NCI-H2196 treated with DMSO at 0.1 percent for 48 hours (cell line): ENCODE results near the gene FAM83G.
"Not testable (repeated sequence)": the region's sequence is repeated elsewhere in the genome, so short reads cannot be mapped to it uniquely, and the experiment has no call there.

Experiments used
- DNase-seq: peaks from one replicate; lab custom pipeline; 2025; ENCODE audit not compliant: unreplicated experiment; lab: John Stamatoyannopoulos, UW

The FAM83G gene

DNA sequence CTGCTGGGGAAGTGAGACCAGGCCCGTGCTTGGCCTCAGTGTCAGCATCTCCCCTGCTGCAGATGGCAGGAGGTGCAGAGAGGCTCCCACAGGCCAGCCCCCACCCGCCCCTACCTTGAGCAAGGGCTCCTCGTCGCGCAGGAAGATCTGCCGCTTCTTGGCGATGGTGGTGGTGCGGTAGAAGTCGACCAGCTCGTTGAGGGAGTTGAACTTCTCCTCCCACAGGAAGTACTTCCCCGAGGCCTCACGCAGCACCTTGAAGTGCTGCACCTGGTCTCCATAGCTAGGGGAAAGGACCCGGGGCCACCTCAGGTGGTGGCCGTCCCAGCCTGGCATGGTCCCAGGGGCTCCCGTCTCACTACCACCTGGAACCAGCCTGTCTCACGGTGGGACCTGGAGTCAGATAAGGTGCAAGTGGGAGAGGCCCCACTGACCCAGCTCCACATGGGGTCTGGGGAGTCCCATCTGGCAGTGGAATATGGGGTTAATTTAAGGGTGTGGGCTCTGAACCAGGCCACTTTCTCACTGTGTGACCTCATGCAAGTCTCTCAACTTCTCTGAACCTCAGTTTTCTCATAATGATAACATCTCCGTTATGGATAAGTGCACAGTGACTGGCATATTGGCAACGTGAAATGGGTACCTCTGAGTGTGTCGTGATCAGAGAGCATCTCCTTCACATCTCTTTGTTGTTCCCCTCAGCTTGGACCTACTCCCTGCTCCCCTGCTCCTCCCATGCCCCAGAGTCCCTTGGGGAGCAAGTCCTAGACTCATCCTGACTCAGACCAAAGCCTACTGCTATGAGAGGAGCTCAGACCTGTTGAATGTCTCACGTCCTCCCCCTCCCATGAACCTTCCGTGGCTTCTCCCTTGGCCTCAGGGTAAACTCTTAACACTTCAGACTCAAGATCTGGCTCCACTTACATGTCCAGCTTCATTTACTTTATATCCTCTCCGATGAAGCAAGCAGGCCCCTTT is 19.8 kb upstream of the FAM83G start:
- no peak for DNase-seq

DNA sequence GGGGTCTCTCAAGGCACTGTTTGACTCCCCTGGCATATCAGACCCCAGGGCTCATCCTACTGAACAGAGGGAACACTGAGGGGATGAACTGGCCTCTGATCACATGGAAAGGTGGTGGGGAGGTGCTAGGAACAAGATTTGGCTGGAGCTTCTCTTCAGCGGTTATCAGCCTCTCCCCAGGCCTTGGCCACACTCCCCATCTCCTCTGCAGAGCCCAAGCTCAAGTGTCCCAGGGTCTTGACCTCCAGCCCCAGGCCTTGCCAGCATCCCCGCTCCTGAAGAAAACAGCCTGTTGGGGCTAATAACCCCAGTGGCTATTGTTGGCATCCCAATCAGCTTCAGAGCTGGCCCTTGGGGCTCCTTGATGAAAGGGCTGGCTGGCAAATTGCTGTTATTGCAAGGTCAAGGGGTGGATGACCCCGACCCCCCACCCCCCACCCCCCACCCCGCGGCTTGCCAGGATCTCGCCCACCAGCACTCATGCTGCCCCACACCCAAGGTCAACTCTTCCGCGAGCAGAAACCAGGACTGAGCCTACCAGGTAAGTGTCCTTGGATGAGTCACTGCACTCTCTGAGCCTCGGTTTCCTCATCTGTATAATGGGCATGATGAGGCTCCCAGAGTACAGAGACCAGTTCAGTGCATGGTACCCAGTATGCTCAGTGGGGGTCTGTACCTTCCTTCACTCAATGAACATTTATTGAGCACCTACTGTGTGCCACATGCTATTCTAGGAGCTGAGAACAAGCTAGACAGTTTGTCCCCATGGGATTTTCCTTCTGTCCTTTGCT is 18.8 kb upstream of the FAM83G start:
- DNase-seq: no peak

DNA sequence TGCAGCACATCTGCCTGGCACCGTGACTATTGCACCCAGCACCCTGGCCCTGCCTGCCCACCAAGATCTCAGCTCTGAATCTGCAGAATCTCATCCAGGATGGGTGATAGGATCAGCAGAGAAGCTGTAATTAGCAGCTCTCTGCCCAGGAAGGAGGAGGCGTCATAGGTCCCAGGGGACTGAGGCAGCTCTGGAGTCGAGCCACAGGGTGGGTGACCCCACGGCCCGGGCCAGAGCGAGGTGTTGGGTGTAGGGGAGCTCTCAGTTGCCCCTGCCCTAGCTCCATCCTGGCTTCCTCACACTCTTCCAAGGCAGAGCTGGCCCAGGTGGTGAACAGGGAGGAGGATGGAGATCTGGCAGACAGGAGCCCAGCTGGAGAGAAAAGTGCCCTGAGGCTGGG is 18.2 kb upstream of the FAM83G start:
- no peak for DNase-seq

DNA sequence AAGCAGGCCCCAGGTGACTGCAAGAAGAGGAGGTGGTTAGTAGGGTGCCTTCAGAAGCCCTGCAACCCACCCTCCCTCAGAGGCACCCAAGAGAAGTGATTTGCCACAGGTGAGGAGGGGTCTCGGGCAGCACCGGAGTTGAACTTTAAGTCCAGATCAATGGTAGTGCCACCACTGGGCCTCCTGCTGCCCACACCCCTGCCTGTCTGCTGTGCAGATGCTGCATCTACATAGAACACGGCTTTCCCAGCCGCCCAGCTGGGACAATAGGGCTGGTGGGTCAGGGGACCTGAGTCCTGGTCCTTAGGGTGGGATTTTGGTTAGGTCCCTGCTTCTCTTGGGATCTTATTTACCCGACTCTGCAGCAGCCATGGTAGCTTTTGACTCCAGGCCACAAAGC is 17.6 kb upstream of the FAM83G start:
- DNase-seq: no peak

DNA sequence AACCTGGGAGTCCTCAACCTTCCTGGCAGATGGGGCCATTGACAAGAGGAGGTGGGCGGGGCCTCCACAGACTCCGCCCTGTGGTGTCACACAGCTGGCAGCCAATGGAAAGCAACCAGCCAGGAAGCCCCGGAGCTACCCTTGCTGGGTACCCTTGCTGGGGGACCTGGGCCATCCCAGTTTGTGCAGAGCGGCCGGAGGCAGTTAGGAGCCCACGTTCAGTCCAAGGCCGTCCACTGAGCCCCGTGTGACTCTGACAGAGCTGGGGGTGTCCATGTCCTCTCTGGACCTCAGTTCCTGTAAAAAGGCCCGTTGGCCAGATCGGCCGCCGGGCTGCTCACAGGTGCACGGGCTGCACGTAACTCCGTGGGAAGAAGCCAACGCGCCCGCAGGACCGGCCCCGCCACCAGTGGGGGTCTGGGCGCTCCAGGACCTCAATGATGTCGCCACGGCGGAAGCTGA is 17.1 kb upstream of the FAM83G start:
- DNase-seq: no peak

DNA sequence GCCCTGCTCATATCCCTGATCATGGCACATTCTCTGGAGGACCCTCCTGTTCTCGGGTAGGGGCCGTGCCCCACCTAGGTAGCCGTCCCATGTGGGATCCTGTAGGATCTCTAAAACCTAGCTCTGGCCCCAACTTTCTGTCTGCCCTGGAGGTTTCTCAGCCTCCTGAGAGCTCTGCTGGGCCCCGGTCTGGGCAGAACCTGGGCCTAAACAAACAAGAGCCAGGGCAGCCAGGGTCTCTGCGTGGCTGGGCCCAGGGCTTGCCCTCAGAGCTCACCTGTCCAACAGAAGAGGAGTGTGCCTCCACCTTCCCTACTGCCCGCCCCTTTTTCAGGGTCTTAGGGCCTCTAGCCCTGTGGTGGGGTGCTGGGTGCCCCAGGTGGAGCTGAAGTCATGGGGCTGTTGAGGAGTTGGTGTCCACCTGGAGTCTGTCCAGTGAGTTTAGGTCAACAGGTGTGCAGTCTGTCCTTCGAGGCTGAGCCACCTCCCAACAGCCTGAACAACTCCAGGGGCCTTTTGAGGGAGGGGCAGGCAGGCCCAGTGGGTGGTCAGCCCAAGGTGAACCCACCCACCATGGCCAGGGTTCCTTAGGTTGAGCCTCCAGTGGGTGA is 16.6 kb upstream of the FAM83G start:
- DNase-seq: not testable (repeated sequence)

DNA sequence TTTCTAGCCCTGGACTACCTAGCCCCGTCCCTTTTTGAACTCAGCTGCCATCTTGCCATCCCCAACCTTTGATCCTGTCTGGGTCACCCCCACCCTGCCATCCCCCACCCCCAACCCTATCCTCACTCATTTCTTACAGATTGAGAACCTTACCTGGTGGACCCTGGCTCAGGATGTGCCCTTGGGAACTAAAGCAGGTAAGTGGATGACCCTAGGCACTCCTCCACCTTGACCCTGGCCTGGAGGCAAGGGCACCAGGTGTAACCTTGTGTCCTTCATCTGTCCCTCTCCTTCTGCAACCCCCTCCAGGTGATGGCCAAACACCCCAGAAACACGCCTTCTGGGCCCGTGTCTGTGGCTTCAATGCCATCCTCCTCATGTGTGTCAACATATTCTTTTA is 15.5 kb upstream of the FAM83G start:
- no peak for DNase-seq

DNA sequence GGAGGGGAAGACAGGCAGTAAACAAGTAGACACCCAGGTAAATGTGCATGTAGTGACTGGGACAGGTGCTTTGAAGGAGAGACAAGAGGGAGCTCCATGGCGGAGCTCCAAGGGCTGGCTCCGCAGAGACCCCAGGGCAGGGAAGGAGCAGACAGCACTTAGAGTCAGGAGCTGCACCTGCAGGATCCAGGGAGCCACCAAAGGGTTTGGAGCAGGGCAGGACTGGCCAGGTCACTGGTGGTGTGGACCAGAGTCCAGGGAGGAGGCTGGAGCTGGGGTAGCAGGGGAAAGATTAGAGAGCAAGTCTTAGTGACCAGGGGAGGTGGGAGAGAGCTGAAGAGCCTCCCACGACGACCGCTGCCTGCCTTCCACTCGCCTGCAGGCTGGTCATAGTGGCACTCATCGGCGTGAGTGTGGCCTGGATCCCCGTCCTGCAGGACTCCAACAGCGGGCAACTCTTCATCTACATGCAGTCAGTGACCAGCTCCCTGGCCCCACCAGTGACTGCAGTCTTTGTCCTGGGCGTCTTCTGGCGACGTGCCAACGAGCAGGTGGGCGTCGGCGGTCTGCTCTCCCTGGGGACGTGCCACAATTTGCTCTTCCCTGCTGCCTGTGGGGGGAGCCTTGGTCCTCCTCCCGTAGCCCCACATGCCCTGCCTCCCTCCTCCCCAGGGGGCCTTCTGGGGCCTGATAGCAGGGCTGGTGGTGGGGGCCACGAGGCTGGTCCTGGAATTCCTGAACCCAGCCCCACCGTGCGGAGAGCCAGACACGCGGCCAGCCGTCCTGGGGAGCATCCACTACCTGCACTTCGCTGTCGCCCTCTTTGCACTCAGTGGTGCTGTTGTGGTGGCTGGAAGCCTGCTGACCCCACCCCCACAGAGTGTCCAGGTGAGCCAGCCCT is 14.7 kb upstream of the FAM83G start:
- no peak for DNase-seq

DNA sequence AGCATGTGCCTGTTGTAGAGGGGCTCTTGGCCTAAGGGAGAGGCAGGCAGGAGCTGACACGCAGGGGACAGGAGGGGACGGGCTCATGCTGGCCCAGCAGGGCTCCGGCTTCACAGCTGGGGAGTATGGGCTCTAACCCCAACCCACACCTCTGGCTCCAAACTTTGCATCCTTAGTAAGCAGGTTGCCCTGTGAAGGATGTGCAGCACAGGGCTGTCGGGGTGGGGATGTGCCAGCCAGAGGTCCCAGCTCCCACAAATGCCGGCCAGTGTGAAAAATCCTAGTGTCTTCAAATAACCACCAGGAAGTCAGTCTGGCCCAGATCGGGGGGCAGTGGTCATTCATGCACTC is 14.0 kb upstream of the FAM83G start:
- DNase-seq: no peak

DNA sequence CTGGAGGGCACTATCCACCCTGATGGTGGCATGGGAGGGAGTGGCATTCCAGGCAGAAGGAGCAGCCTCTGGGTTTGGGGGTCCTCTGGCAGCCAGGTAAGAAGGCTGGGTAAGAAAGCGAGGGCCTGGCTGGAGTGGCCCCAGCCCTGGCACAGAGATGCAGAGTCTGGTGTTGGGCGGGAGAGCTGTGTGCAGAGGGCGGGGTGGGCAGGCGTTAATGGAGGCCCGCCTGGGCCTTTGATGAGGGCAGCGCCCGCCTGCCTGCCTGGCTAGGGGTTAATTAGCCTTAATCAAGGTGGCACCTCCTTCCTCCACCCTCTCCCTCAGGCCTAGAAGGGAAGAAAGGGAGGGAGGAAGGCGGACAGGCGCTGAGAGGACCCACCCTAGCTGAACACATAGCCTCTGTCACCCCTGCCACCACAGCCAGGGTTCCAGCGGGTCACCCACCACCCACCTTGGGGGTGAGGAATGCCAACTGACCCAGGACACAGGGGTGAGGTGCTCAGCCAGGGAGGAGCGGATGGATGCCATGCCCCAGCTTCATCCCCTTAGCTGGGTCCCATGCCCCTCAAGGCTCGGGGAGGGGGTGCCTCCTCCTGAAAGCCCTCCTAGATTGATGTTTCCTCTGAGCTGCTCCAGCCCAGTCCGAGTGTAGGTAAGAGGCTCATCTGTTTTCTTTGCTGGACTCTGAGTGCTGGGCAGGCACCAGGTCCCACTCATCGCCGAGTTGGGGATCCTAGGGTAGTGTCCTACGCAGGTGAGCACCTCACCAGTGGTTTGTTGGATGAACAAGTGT is 13.4 kb upstream of the FAM83G start:
- no peak for DNase-seq

DNA sequence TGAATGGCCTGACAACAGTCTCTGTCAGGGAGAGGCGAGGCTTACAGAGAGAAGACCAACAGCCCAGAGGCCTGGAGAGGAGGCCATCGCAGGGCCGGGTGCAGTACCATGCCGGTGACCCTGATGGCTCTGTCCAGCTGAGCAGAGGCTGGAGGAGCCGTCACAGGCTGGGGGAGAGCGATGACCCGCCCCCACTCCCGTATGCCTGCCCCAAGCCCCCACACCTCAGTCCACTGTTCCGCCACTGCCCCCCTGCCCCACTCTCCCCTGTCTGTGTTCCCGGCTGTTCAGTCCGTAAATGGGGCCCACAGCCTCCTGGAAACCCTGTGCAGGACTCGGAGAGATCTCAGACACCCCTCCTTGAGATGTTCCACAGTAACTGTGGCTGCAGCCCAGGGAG is 12.8 kb upstream of the FAM83G start:
- DNase-seq: no peak

DNA sequence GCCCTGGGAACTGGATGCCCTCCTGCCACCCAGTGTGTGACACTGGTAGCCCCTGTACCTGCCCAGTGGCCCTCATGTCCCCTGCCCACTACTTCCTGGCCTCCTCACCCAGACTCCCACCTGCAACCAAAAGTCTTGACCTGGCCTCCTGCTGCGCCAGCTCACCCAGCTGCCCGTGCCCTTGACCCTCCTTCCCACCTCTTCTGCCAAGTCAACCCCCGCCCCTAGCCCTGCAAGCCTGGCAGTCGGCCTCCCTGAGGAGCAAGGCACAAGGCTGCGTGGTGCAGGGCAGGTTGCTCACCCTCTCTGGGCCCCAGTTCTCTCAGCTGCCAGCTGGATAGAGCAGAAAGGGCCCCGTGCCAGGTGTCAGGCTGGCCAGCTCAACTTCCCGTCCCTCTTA is 12.3 kb upstream of the FAM83G start:
- no peak for DNase-seq

DNA sequence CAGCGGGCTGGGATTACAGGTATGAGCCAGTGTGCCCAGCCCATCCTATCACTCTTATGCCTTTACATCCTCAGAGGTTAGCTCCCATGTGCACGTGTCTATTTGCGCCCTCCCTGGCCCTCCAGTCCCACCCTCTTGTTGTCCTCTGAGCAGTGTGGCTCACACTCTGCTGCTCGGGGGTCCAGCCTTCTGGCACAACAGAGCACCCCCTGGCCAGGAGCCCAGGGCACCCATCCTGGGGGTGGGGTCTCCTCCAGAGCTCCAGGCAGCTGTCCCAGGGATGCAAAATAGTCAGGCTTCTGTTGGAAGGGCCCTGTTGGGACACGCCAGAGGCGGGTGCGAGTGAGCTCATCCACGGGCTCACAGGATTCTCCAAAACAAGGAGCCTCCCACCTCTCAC is 11.7 kb upstream of the FAM83G start:
- no peak for DNase-seq

DNA sequence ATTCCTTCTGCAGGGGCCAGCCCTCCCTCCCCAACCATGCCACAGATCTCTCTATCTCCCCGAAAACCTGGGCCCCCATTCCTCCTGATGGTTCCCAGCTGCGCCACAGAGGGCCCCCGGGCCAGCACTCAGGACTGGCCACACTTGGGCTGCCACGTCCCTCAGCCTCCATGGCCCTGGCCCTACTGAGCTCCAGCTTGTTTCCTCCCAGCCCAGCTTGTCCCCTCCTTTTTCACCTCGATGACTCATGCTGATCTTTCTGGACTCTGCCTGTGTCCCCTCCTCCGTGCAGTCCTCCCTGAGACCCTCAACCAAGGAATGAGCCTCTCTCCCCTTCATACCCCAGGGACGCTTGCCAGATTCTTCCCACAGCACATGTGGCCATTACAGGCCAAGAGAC is 10.9 kb upstream of the FAM83G start:
- no peak for DNase-seq

DNA sequence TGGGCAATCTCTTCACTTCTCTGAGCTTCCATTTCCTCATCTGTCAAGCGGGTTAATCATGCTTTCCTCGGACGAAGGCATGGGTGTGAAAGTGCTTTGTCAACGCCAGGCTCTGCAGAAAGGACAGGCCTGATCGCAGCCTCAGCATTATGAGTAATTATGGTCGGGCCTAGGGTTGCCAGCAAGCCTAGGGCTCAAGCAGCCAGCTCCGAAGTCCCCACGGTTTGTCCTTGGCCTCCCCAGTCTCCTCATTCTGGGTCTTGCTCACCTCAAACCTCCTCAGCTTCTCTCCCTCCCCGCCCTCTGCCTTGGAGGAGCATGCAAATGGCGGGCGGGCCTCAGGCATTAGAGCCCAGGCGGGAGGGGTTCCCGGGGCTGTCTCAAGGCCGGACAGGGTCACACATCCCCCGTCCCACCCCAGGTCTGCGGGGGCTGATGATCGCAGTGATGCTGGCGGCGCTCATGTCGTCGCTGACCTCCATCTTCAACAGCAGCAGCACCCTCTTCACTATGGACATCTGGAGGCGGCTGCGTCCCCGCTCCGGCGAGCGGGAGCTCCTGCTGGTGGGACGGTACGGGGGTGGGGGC is 10.2 kb upstream of the FAM83G start:
- DNase-seq: no peak

DNA sequence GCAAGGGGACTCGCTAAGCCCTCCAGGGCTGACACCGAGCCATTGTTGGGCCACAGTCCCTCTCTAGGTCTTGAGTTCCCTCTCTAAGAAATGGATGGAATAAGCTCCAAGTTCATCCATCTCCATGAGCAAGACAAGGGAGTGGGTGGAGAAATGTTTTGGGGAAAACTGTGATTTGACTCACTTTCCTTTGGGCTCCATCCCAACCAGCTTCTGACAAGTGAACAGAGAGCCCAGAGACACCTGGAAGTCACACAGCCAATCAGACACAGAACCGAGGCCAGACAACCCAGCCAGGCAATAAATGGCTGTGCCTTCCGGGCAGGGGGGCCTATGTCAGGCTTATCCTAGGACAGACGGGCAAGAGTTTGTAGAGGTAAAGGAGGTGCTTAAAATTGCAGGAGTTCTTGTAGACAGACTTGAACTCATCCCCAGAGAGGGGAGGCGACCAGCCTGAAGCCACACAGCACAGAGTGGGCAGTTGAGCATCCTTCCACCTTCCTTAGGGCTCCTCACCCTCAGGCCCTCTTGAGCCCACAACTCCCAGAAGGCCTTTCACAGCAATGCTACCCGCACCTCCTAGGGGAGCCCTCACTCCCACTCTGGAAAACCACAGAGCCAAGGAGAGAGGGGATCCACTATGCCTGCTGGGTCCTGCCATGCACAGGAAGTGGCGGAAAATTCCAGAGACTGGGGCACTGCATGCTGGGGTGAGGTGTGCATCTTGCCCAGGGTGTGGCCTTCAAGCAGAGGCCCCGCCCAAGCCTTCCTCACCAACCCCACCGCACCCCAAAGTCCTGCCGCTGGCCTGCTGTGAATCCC is 9.5 kb upstream of the FAM83G start:
- DNase-seq: no peak

DNA sequence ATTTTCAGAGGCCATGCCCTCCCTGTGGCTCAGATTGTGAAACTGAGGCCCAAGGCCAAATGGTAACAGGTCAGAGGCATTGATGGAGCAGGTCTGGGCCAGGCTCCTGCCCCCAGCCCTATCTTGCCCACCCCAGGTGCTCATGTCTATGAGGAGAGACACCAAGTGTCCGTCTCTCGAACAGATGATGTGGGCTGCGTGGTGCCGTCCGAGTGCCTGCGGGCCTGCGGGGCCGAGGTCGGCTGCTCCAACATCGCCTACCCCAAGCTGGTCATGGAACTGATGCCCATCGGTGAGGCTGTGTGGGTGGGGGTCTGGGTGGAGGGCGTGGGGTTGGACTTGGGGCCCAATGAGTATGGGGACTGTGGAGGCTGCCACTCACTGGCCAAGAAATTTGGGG is 8.7 kb upstream of the FAM83G start:
- no peak for DNase-seq

DNA sequence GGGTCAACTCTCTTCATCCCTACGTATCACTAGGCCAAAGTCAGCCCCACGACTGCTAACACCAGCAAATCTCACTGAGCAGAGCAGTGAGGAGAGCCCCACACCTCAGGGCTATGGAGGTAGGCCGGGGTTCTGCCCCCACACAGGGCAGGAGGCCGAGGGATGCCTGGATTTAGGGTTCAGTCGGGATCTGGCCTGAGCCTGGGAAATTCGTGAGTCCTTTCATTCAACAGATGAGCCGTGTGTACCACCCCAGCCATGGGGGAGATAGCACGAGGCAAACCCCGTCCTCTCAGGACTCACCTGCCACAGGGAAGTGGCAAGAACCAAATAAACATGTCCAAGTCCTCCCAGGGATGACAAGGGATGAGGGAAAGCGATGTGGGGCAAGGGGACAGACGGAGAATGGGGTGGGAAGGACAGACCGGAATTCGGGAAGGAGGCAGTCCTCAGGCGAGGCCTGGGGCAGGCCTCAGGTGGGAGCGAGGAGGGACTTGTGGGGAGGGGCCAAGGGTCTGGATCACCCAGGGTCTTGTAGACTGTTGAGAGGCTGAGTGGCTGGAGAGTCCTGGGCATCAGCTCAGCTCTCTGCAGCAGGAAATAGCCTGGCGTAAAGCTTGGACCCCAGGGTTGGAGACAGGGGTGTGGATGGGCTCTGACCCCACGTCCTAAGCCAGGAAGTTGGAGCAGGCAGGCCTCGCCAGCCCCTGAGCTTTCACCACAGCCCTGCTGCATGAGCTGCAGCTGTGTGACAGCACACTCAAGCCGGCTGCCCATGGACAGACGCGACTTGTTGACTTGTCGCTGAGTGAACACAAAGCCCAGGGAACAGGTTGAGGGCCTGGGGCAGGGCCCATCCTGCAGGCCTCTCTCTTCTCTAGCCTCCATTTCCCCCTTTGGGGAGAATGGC is 7.9 kb upstream of the FAM83G start:
- no peak for DNase-seq
